ENCODE data around the gene IRF6. TPM values are rescaled to one million over a fixed set of nuclear protein-coding genes. Genes with fewer than 3 reads are reported as not detected.

Gene IRF6
- total RNA-seq, 6 experiments from 2014 or later, result 24.9 to 33.9 (median 28.9) TPM

GRCh38 chr1:209741193-209741592, 64.7 kb downstream of the IRF6 start:
- TF ChIP-seq POLR2A (IDR thresholded peaks at IDR 0.05) (no peak), CTCF (IDR thresholded peaks at IDR 0.05) (no peak)
- H3K36me3 ChIP-seq, result no peaks in the 10 kb centered on the region
- H3K27ac ChIP-seq, result peak overlapping the region in 2 of 3 donors; percentile 60 to 81
- H3K9me3 ChIP-seq, result no peaks in the 10 kb centered on the region
- peak; percentile 75 to 86 (median 80) for ATAC-seq
- H3K27me3 ChIP-seq, result no peaks in the 10 kb centered on the region
- WGBS (ENCODE audit: insufficient coverage, low coverage, low lambda C conversion rate, missing lambda C conversion rate), result 22% methylated on average over 3 of the region's 3 CpGs
- H3K4me3 ChIP-seq, result no peak overlapping the region
- intact Hi-C loops (cut with DNase I), result loop anchor here in 1 of 2 donors (10.0 kb wide), 1 partner anchor 46 kb away; no protein-coding TSS in a partner anchor
- peak in 1 of 3 donors; percentile 79 for DNase-seq
- peaks cover 0 to 36% (median 6%) of the 10 kb centered on the region in 4 donors for H3K4me1 ChIP-seq

- no peak for ATAC-seq
- peaks cover 0 to 22% (median 5%) of the 10 kb centered on the region in 4 donors for H3K36me3 ChIP-seq
- 100% methylated on average over 1 of the region's 1 CpG for WGBS (ENCODE audit: insufficient coverage, low coverage, low lambda C conversion rate, missing lambda C conversion rate)
- intact Hi-C loops (cut with DNase I), result no loop called here
- no peaks in the 10 kb centered on the region for H3K9me3 ChIP-seq
- H3K4me3 ChIP-seq, result no peak overlapping the region
- H3K4me1 ChIP-seq, result peaks cover 0 to 34% (median 6%) of the 10 kb centered on the region in 4 donors
- no peak for DNase-seq
- no peak overlapping the region for H3K27ac ChIP-seq
- H3K27me3 ChIP-seq, result no peaks in the 10 kb centered on the region
- no peak for TF ChIP-seq POLR2A (IDR thresholded peaks at IDR 0.05)
Measured at GRCh38 chr1:209738270-209738669, 67.7 kb downstream of the IRF6 start.

- peaks cover 0 to 22% (median 6%) of the 10 kb centered on the region in 4 donors for H3K36me3 ChIP-seq
- no peak for TF ChIP-seq CTCF (IDR thresholded peaks at IDR 0.05)
- no peak for TF ChIP-seq POLR2A (IDR thresholded peaks at IDR 0.05)
- H3K27ac ChIP-seq, result peak overlapping the region in 2 of 3 donors; percentile 13 to 47
- ATAC-seq (peak; percentile 19 to 62 (median 46)), DNase-seq (peak in 2 of 3 donors; percentile 24 to 73)
- H3K9me3 ChIP-seq, result no peaks in the 10 kb centered on the region
- no peak overlapping the region for H3K4me3 ChIP-seq
- intact Hi-C loops (cut with DNase I), result no loop called here
- WGBS (ENCODE audit: insufficient coverage, low coverage, low lambda C conversion rate, missing lambda C conversion rate), result 55% methylated on average over 5 of the region's 5 CpGs
- peaks cover 0 to 33% (median 8%) of the 10 kb centered on the region in 4 donors for H3K4me1 ChIP-seq
- H3K27me3 ChIP-seq, result no peaks in the 10 kb centered on the region
Measured at GRCh38 chr1:209737118-209737505, 68.8 kb downstream of the IRF6 start.

GRCh38 chr1:209736490-209737117, 69.3 kb downstream of the IRF6 start:
- H3K4me3 ChIP-seq, result no peak overlapping the region
- H3K36me3 ChIP-seq, result peaks cover 0 to 22% (median 6%) of the 10 kb centered on the region in 4 donors
- peak overlapping the region in 2 of 3 donors; percentile 13 to 47 for H3K27ac ChIP-seq
- ATAC-seq (no peak), DNase-seq (no peak)
- 41% methylated on average over 3 of the region's 3 CpGs for WGBS (ENCODE audit: insufficient coverage, low coverage, low lambda C conversion rate, missing lambda C conversion rate)
- peaks cover 0 to 33% (median 9%) of the 10 kb centered on the region in 4 donors for H3K4me1 ChIP-seq
- H3K9me3 ChIP-seq, result no peaks in the 10 kb centered on the region
- no peak for TF ChIP-seq POLR2A (IDR thresholded peaks at IDR 0.05)
- TF ChIP-seq CTCF (IDR thresholded peaks at IDR 0.05), result no peak
- H3K27me3 ChIP-seq, result no peaks in the 10 kb centered on the region
- intact Hi-C loops (cut with DNase I), result no loop called here

Other genes with a start within 250 kb of the IRF6 start
- gene CAMK1G, start 222.4 kb downstream of the IRF6 start, total RNA-seq, result under 1 TPM in 4 of 6 experiments, not detected in 2; 0.17 to 0.80 (median 0.37) TPM
- gene LAMB3, start 153.7 kb downstream of the IRF6 start, total RNA-seq, result 10 to 100 TPM in 1 of 6 experiments, 1 to 10 TPM in 5; 5.0 to 14.6 (median 8.4) TPM
- 100 to 1,000 TPM in 4 of 6 experiments, 10 to 100 TPM in 2; 36.9 to 749 (median 247) TPM for gene G0S2, start 130.7 kb downstream of the IRF6 start, total RNA-seq
- gene HSD11B1, start 101.3 kb downstream of the IRF6 start, total RNA-seq, result 100 to 1,000 TPM; 281 to 749 (median 512) TPM
- 1 to 10 TPM in 5 of 6 experiments, under 1 TPM in 1; 0.95 to 7.7 (median 1.6) TPM for gene TRAF3IP3, start 50.1 kb downstream of the IRF6 start, total RNA-seq
- 1 to 10 TPM in 3 of 6 experiments, under 1 TPM in 3; 0.81 to 1.6 (median 1.0) TPM for gene C1orf74, start 21.6 kb downstream of the IRF6 start, total RNA-seq
- 1 to 10 TPM; 4.6 to 10.0 (median 6.4) TPM for gene UTP25, start 21.8 kb upstream of the IRF6 start, total RNA-seq
- not detected for gene SYT14, start 132.1 kb upstream of the IRF6 start, total RNA-seq

Measured in right lobe of liver (tissue), 6 donors.